CD14-positive monocyte (primary cell): ENCODE measurements around the gene KRTAP12-2. TPM values are rescaled to one million over a fixed set of nuclear protein-coding genes. Genes with fewer than 3 reads are reported as not detected.
"Not testable (repeated sequence)": the region's sequence is repeated elsewhere in the genome, so short reads cannot be mapped to it uniquely, and the experiment has no call there.

Source experiments
- DNase-seq, 3 donors: peaks; one replicate each; pipeline ENCODE4 v3.0.0-alpha.2; 2011 to 2022
- H2AFZ ChIP-seq: 2 replicates; pipeline ENCODE4 v1.6.0; 2012; ENCODE audit warnings: mild to moderate bottlenecking, low read depth, low read length, inconsistent platforms; ENCODE audit not compliant: insufficient read depth, poor library complexity, severe bottlenecking
- H3K27ac ChIP-seq, 2 donors: 1 replicate in 1 of 2; 2 replicates in 1 of 2; pipeline ENCODE4 v1.5.1; 2012 to 2013; ENCODE audit warnings: low read length in 2 of 2, control low read depth in 1 of 2, inconsistent platforms in 1 of 2, low read depth in 1 of 2, mild to moderate bottlenecking in 1 of 2
- H3K27me3 ChIP-seq, 2 donors: one replicate each; pipeline versions ENCODE4 v1.6.0 to v1.6.1; 2011 to 2013; ENCODE audit warnings: low read length in 2 of 2; ENCODE audit not compliant: control insufficient read depth in 2 of 2, insufficient read depth in 2 of 2
- H3K36me3 ChIP-seq, 2 donors: replicated peaks in 1 of 2; 1 replicate in 1 of 2; 2 replicates in 1 of 2; pipeline versions ENCODE4 v1.5.1 to v1.6.1; 2012 to 2013; ENCODE audit warnings: low read length in 2 of 2, control low read depth in 1 of 2, inconsistent platforms in 1 of 2, mild to moderate bottlenecking in 1 of 2; ENCODE audit not compliant: insufficient read depth in 2 of 2, control insufficient read depth in 1 of 2
- H3K4me1 ChIP-seq, 2 donors: 1 replicate in 1 of 2; 2 replicates in 1 of 2; pipeline versions ENCODE4 v1.5.1 to v1.6.1; 2012 to 2013; ENCODE audit warnings: low read length in 2 of 2, control low read depth in 1 of 2, inconsistent platforms in 1 of 2, mild to moderate bottlenecking in 1 of 2, moderate library complexity in 1 of 2; ENCODE audit not compliant: insufficient read depth in 2 of 2, control insufficient read depth in 1 of 2
- H3K4me2 ChIP-seq: replicated peaks from 2 replicates; pipeline ENCODE3; 2012; ENCODE audit warnings: low read length, moderate library complexity, mild to moderate bottlenecking; ENCODE audit not compliant: poor library complexity, severe bottlenecking; ENCODE audit errors: extremely low read depth
- H3K4me3 ChIP-seq, 3 experiments: fragments of 200-600 bp in 1 of 3; sonication (generic) in 1 of 3; replicated peaks in 1 of 3; 1 replicate in 2 of 3; 2 replicates in 1 of 3; pipeline ENCODE4 v1.5.1; 2011 to 2013; ENCODE audit warnings: low read length in 3 of 3, mild to moderate bottlenecking in 3 of 3, control low read depth in 2 of 3, low read depth in 2 of 3, inconsistent platforms in 1 of 3, moderate library complexity in 1 of 3
- H3K79me2 ChIP-seq: 2 replicates; pipeline ENCODE4 v1.6.0; 2012; ENCODE audit warnings: mild to moderate bottlenecking, control low read depth, inconsistent platforms, low read length, moderate library complexity; ENCODE audit not compliant: insufficient read depth
- H3K9ac ChIP-seq: 2 replicates; pipeline ENCODE4 v1.6.0; 2017; ENCODE audit warnings: low read length, mild to moderate bottlenecking; ENCODE audit not compliant: insufficient read depth, poor library complexity, severe bottlenecking
- H3K9me3 ChIP-seq, 2 donors: replicated peaks in 1 of 2; 1 replicate in 1 of 2; 2 replicates in 1 of 2; pipeline versions ENCODE4 v1.5.1 to v1.6.1; 2012 to 2013; ENCODE audit warnings: low read length in 2 of 2, control low read depth in 1 of 2; ENCODE audit not compliant: control insufficient read depth in 1 of 2, insufficient read depth in 1 of 2
- H4K20me1 ChIP-seq: 2 replicates; pipeline ENCODE4 v1.6.0; 2012; ENCODE audit warnings: mild to moderate bottlenecking, low read length, control low read depth, moderate library complexity; ENCODE audit not compliant: insufficient read depth
- H3K27ac Mint-ChIP-seq, 7 donors: one replicate each; pipeline ENCODE4 v1.8.0; 2020; ENCODE audit warnings: mild to moderate bottlenecking in 7 of 7, mixed read lengths in 7 of 7, moderate library complexity in 6 of 7, inconsistent platforms in 2 of 7
- H3K27me3 Mint-ChIP-seq, 3 donors: one replicate each; pipeline ENCODE4 v1.8.0; 2021 to 2022; ENCODE audit warnings: low read depth in 3 of 3, mild to moderate bottlenecking in 3 of 3, mixed read lengths in 3 of 3, moderate library complexity in 3 of 3, inconsistent platforms in 1 of 3
- H3K36me3 Mint-ChIP-seq, 2 donors: one replicate each; pipeline ENCODE4 v1.8.0; 2020; ENCODE audit warnings: mixed read lengths in 2 of 2, inconsistent platforms in 1 of 2, mild to moderate bottlenecking in 1 of 2
- H3K4me1 Mint-ChIP-seq: one replicate; pipeline ENCODE4 v1.8.0; 2020; ENCODE audit warnings: mild to moderate bottlenecking, mixed read lengths
- H3K4me3 Mint-ChIP-seq, 2 donors: one replicate each; pipeline ENCODE4 v1.8.0; 2020; ENCODE audit warnings: mild to moderate bottlenecking in 2 of 2, mixed read lengths in 2 of 2, moderate library complexity in 1 of 2
- H3K9me3 Mint-ChIP-seq, 7 donors: one replicate each; pipeline ENCODE4 v1.8.0; 2020 to 2022; ENCODE audit warnings: mixed read lengths in 7 of 7, mild to moderate bottlenecking in 6 of 7, moderate library complexity in 6 of 7, inconsistent platforms in 2 of 7
- CTCF ChIP-seq: fragments of 200-600 bp; IDR thresholded peaks from one replicate; pipeline ENCODE4 v1.8.0; 2022; ENCODE audit warnings: antibody characterized with exemption, mild to moderate bottlenecking
- WGBS: methylation state at CpG from one replicate; pipeline ENCODE4 v1.1.5; 2013; ENCODE audit warnings: missing lambda C conversion rate; ENCODE audit not compliant: insufficient coverage; 5-methylcytosine and 5-hydroxymethylcytosine counted together
- intact Hi-C, 2 donors: fragments of 100-400 bp; cut with micrococcal nuclease; formaldehyde crosslinking; loops; one replicate each; pipeline versions ENCODE4 v1.15.0 to v1.15.1; 2023
- polyA plus RNA-seq, 3 donors: library from polyadenylated mRNA; depleted of rRNA in 1 of 3; unstranded in 2 of 3; stranded (reverse) in 1 of 3; fragments of 300-500 nt in 2 of 3; fragments of >200 nt in 1 of 3; fragmentation: Illumina TruSeq in 2 of 3; gene quantifications; 1 replicate in 2 of 3; 2 replicates in 1 of 3; pipeline ENCODE4 v1.2.3, GENCODE V29; 2012 to 2021

KRTAP12-2 gene
- polyA plus RNA-seq, 3 donors: not detected

DNA sequence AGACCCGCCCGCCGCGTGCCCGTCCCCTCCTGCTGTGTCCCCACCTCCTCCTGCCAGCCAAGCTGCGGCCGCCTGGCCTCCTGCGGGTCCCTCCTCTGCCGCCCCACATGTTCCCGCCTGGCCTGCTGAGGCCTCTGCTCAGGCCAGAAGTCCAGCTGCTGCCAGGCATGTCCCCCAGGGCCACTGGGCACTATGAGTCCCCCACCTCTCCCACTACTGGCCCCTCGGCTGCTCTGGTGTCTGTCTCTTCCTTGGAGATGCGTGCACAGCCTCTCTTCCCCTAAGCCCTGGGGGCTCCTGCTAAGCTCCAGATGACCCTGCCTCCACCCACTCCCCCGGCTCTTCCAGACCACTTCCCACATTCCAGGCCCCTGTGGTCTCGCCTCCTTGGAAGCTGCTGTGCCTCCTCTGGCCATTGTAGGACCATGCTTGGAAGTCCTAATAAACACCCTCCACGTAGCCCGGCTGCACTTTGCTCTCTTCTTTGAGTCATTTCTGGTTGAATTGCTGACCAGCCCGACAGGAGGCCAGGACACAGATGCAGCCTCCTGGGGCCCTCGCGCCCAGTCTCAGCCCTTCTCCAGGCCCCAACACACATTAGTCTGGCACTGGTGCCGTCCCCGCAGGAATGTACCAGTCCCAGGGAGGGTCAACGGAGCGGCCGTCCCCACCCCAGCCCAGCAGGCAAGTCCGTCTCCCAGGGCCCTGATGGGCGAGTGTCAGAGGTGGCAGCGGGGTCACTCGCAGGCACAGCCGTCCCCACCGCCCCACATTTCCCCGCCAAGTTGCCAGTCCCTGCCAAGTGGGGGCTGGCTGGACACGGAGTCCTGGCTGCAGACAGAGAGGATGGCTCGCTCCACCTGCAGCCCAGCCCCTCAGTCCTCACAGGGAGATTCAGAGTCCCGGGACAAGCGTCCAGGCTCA is 31.3 kb upstream of the KRTAP12-2 start:
- TF ChIP-seq CTCF: no peak
- no peak overlapping the region for H3K27ac ChIP-seq
- intact Hi-C loops: no loop called here
- no peaks in the 10 kb centered on the region for H4K20me1 ChIP-seq
- H3K27me3 ChIP-seq: peaks cover 0 to 44% of the 10 kb centered on the region in 2 donors
- Mint-ChIP-seq H3K4me1 (no peaks in the 10 kb centered on the region), H3K4me3 (peak overlapping the region in 1 of 2 donors; percentile 74), H3K9me3 (peaks cover 3 to 9% (median 6%) of the 10 kb centered on the region in 7 donors), H3K27ac (no peak overlapping the region), H3K36me3 (no peaks in the 10 kb centered on the region), H3K27me3 (peaks cover 54 to 86% (median 59%) of the 10 kb centered on the region in 3 donors)
- no peak overlapping the region for H2AFZ ChIP-seq
- H3K9me3 ChIP-seq: peaks cover 0 to 6% of the 10 kb centered on the region in 2 donors
- no peak overlapping the region for H3K4me2 ChIP-seq
- no peaks in the 10 kb centered on the region for H3K36me3 ChIP-seq
- H3K4me1 ChIP-seq: no peaks in the 10 kb centered on the region
- DNase-seq: no peak
- no peak overlapping the region for H3K9ac ChIP-seq
- H3K4me3 ChIP-seq: no peak overlapping the region
- no peaks in the 10 kb centered on the region for H3K79me2 ChIP-seq
- 38% methylated on average over 29 of the region's 35 CpGs for WGBS

DNA sequence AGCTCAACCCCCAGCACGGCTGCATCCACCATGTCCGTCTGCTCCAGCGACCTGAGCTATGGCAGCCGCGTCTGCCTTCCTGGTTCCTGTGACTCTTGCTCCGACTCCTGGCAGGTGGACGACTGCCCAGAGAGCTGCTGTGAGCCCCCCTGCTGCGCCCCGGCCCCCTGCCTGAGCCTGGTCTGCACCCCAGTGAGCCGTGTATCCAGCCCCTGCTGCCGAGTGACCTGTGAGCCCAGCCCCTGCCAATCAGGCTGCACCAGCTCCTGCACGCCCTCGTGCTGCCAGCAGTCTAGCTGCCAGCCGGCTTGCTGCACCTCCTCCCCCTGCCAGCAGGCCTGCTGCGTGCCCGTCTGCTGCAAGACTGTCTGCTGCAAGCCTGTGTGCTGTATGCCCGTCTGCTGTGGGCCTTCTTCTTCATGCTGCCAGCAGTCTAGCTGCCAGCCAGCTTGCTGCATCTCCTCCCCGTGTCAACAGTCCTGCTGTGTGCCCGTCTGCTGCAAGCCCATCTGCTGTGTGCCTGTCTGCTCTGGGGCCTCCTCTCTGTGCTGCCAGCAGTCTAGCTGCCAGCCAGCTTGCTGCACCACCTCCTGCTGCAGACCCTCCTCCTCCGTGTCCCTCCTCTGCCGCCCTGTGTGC is 30.6 kb upstream of the KRTAP12-2 start, which contains the start of gene KRTAP10-12:
Gene KRTAP10-12 (plus strand): TSS at position 1 of the 639 bp plus-strand sequence. CDS start 30 bp downstream, at position 31.
- H3K4me2 ChIP-seq, H3K4me1 Mint-ChIP-seq, H3K27ac ChIP-seq, H3K4me1 ChIP-seq, H3K79me2 ChIP-seq, intact Hi-C loops, DNase-seq, H3K4me3 ChIP-seq, H3K36me3 ChIP-seq, H2AFZ ChIP-seq, H4K20me1 ChIP-seq, H3K36me3 Mint-ChIP-seq, H3K9ac ChIP-seq: not testable (repeated sequence)
- Histone ChIP-seq H3K27me3 (peaks cover 0 to 42% of the 10 kb centered on the region in 2 donors), H3K9me3 (peaks cover 0 to 14% of the 10 kb centered on the region in 2 donors)
- H3K27ac Mint-ChIP-seq: peak within 1 kb of the TSS in 1 of 7 donors; percentile 2
- WGBS: 61% methylated on average over 9 of the region's 21 CpGs
- H3K9me3 Mint-ChIP-seq: peaks cover 6 to 17% (median 12%) of the 10 kb centered on the region in 7 donors
- peaks cover 47 to 80% (median 52%) of the 10 kb centered on the region in 3 donors for H3K27me3 Mint-ChIP-seq
- H3K4me3 Mint-ChIP-seq: peak within 1 kb of the TSS in 1 of 2 donors; percentile 74
